Bone marrow (tissue), 2 donors: Measurements from ENCODE around the gene TMIE.
"Not testable (repeated sequence)": the region's sequence is repeated elsewhere in the genome, so short reads cannot be mapped to it uniquely, and the experiment has no call there.

Source experiments
- DNase-seq, 2 donors: peaks; one replicate each; lab custom pipeline; 2025; lab: John Stamatoyannopoulos, UW

The TMIE gene

GRCh38 chr3:46722443-46722842 lies 21.3 kb downstream of the TMIE start:
- DNase-seq: no peak

- DNase-seq: no peak
These were observed 23.2 kb downstream of the TMIE start for GRCh38 chr3:46724424-46724823.

GRCh38 chr3:46725621-46726314 lies 24.6 kb downstream of the TMIE start:
- no peak for DNase-seq

- DNase-seq: no peak
These were observed 27.8 kb downstream of the TMIE start for GRCh38 chr3:46729038-46729437.

- DNase-seq: no peak
These were observed 29.6 kb downstream of the TMIE start for GRCh38 chr3:46730819-46731218.

GRCh38 chr3:46731795-46732194 lies 30.6 kb downstream of the TMIE start:
- DNase-seq: no peak

GRCh38 chr3:46733026-46733800 lies 32.0 kb downstream of the TMIE start:
- DNase-seq: no peak

GRCh38 chr3:46734773-46735172 lies 33.6 kb downstream of the TMIE start:
- DNase-seq: no peak

GRCh38 chr3:46736006-46736872 lies 35.0 kb downstream of the TMIE start:
- no peak for DNase-seq

GRCh38 chr3:46737329-46737731 lies 36.1 kb downstream of the TMIE start:
- DNase-seq: no peak

- not testable (repeated sequence) for DNase-seq
These were observed 38.4 kb downstream of the TMIE start for GRCh38 chr3:46739565-46739964.

GRCh38 chr3:46742992-46743585 lies 41.9 kb downstream of the TMIE start:
- DNase-seq: no peak

- no peak for DNase-seq
These were observed 45.5 kb downstream of the TMIE start for GRCh38 chr3:46746711-46747110.

GRCh38 chr3:46748170-46748569 lies 47.0 kb downstream of the TMIE start:
- DNase-seq: no peak

- no peak for DNase-seq
These were observed 47.9 kb downstream of the TMIE start for GRCh38 chr3:46749129-46749528.

GRCh38 chr3:46750555-46751038 lies 49.4 kb downstream of the TMIE start:
- no peak for DNase-seq

- DNase-seq: not testable (repeated sequence)
These were observed 51.9 kb downstream of the TMIE start for GRCh38 chr3:46753127-46753526.

GRCh38 chr3:46755646-46756045 lies 54.5 kb downstream of the TMIE start:
- DNase-seq: no peak

- DNase-seq: no peak
These were observed 55.5 kb downstream of the TMIE start for GRCh38 chr3:46756642-46757041.

GRCh38 chr3:46759239-46760167 lies 58.3 kb downstream of the TMIE start:
- DNase-seq: no peak
